Measurements from ENCODE around the gene HGFAC. TPM values are rescaled to one million over a fixed set of nuclear protein-coding genes. Genes with fewer than 3 reads are reported as not detected.
"Not testable (repeated sequence)": the region's sequence is repeated elsewhere in the genome, so short reads cannot be mapped to it uniquely, and the experiment has no call there.

Gene HGFAC
- total and polyA plus RNA-seq, 2 experiments from 2014 or later: not detected

DNA sequence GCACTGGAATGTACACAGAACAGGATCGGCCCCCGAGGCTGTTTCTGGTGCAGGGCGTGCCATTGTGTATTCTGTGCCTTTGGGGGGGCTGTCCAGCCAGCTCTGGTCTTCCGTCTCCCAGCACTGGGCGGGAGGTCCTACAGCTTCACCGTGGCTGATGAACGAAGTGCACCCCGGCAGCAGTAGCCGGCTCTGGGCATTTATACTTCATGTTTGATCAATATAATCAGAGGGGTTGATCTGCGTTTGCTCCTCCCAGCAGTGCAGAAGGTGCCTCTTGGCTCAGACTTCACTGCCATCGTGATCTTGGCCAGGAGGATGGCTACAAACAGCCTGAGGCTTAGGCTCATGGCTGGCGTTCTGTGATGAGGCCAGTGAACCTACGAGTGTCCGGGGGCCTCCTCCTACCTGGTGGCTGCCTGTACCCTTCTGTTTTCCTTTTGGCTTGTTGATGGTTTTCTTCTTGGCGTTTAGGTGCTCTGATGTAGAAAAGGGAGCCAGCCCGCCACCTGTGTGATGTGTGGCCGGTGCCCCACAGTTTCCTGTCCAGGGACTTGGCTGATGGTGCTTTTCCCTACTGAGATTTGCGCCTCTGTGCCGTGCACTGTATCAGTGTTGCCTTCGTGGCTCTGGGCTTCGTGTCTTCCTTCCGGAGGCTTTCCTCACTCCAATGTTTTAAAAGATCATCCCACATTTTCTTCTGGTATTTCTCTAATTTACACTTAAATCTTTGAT lies 31.2 kb upstream of the HGFAC start:
- in situ Hi-C loops (cut with MboI): no loop called here
- DNase-seq: no peak
- H3K36me3 ChIP-seq (ENCODE audit: low read depth): no peaks in the 10 kb centered on the region
- no peaks in the 10 kb centered on the region for H3K9me2 ChIP-seq (ENCODE audit: insufficient read depth)
- 92% methylated on average over 22 of the region's 22 CpGs for WGBS, 2 experiments (ENCODE audit: low coverage in 1 of 2, low lambda C conversion rate in 2 of 2, missing lambda C conversion rate in 2 of 2)
- no peak overlapping the region for H3K9ac ChIP-seq
- TF ChIP-seq EZH2 (IDR thresholded peaks at IDR 0.05; ENCODE audit: insufficient read depth, poor library complexity, severe bottlenecking) (no peak), EZH2phosphoT487 (IDR thresholded peaks at IDR 0.05; ENCODE audit: insufficient read depth, low read depth) (no peak)
- no peaks in the 10 kb centered on the region for H3K9me3 ChIP-seq (ENCODE audit: low read depth)
- H2AFZ ChIP-seq: no peak overlapping the region
- H3K27ac ChIP-seq: no peak overlapping the region
- no peaks in the 10 kb centered on the region for H3K79me2 ChIP-seq (ENCODE audit: insufficient read depth)
- H3K27me3 ChIP-seq (replicated peaks; ENCODE audit: insufficient read depth): no peaks in the 10 kb centered on the region
- no peaks in the 10 kb centered on the region for H3K4me1 ChIP-seq (ENCODE audit: insufficient read depth)
- H3K4me2 ChIP-seq (ENCODE audit: unreplicated experiment): no peak overlapping the region
- H4K20me1 ChIP-seq (ENCODE audit: insufficient read depth): no peaks in the 10 kb centered on the region
- no peaks in the 10 kb centered on the region for H3F3A ChIP-seq (ENCODE audit: insufficient read depth)
- H3K4me3 ChIP-seq: no peak overlapping the region

DNA sequence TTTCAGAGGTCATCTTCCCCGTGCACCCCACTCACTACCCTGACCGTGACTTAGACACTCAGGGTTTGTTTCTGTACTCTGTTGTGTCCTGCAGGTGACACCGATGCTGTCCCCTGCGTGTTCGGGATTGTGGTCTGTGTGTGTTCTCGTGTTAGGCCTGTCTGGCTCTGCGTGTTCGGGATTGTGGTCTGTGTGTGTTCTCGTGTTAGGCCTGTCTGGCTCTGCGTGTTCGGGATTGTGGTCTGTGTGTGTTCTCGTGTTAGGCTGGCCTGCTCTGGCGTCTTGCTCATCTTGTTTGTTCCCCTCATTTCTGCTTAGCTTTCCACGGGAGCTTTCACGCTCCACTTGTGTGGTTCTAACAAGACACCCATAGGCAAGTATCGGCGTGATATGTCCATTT lies 30.6 kb upstream of the HGFAC start:
- H3K9me3 ChIP-seq (ENCODE audit: low read depth); DNase-seq; H3K4me3 ChIP-seq; H3K4me2 ChIP-seq (ENCODE audit: unreplicated experiment); H3K27me3 ChIP-seq (replicated peaks; ENCODE audit: insufficient read depth); H4K20me1 ChIP-seq (ENCODE audit: insufficient read depth); H3K36me3 ChIP-seq (ENCODE audit: low read depth); H3K79me2 ChIP-seq (ENCODE audit: insufficient read depth); H3F3A ChIP-seq (ENCODE audit: insufficient read depth); H3K4me1 ChIP-seq (ENCODE audit: insufficient read depth); H2AFZ ChIP-seq; in situ Hi-C loops (cut with MboI); H3K9ac ChIP-seq; H3K27ac ChIP-seq; H3K9me2 ChIP-seq (ENCODE audit: insufficient read depth): not testable (repeated sequence)
- 97 to 99% methylated on average over 17 of the region's 17 CpGs for WGBS, 2 experiments (ENCODE audit: low coverage in 1 of 2, low lambda C conversion rate in 2 of 2, missing lambda C conversion rate in 2 of 2)

DNA sequence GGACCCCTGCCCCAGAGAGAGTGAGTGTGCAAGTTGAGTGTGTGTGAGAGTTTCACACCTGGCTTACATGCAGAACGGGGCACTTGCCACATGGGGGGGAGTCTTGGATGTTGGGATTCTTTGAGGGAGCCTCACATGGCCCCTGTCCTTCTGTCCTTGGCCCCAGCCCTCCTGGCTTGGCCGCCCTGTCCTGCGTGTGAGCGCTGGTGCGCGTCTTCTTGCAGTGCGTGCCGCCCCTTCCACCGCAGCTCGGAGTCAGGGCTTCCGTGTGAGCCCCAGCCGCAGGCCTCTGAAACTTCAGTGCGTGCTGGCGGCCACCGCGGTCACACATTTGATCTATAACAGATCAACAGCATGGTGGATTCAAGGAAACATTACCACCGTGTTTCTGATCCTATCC lies 30.1 kb upstream of the HGFAC start:
- no peaks in the 10 kb centered on the region for H4K20me1 ChIP-seq (ENCODE audit: insufficient read depth)
- H3K36me3 ChIP-seq (ENCODE audit: low read depth): no peaks in the 10 kb centered on the region
- no peak overlapping the region for H3K4me3 ChIP-seq
- no peak for DNase-seq
- H3K27me3 ChIP-seq (replicated peaks; ENCODE audit: insufficient read depth): no peaks in the 10 kb centered on the region
- no peaks in the 10 kb centered on the region for H3K4me1 ChIP-seq (ENCODE audit: insufficient read depth)
- in situ Hi-C loops (cut with MboI): no loop called here
- H2AFZ ChIP-seq: no peak overlapping the region
- no peaks in the 10 kb centered on the region for H3K79me2 ChIP-seq (ENCODE audit: insufficient read depth)
- no peak overlapping the region for H3K9ac ChIP-seq
- 94 to 95% methylated on average over 17 of the region's 17 CpGs for WGBS, 2 experiments (ENCODE audit: low coverage in 1 of 2, low lambda C conversion rate in 2 of 2, missing lambda C conversion rate in 2 of 2)
- H3K9me3 ChIP-seq (ENCODE audit: low read depth): no peaks in the 10 kb centered on the region
- no peaks in the 10 kb centered on the region for H3K9me2 ChIP-seq (ENCODE audit: insufficient read depth)
- no peak overlapping the region for H3K27ac ChIP-seq
- H3F3A ChIP-seq (ENCODE audit: insufficient read depth): no peaks in the 10 kb centered on the region
- no peak for TF ChIP-seq EZH2 (IDR thresholded peaks at IDR 0.05; ENCODE audit: insufficient read depth, poor library complexity, severe bottlenecking)
- no peak for TF ChIP-seq EZH2phosphoT487 (IDR thresholded peaks at IDR 0.05; ENCODE audit: insufficient read depth, low read depth)
- no peak overlapping the region for H3K4me2 ChIP-seq (ENCODE audit: unreplicated experiment)

DNA sequence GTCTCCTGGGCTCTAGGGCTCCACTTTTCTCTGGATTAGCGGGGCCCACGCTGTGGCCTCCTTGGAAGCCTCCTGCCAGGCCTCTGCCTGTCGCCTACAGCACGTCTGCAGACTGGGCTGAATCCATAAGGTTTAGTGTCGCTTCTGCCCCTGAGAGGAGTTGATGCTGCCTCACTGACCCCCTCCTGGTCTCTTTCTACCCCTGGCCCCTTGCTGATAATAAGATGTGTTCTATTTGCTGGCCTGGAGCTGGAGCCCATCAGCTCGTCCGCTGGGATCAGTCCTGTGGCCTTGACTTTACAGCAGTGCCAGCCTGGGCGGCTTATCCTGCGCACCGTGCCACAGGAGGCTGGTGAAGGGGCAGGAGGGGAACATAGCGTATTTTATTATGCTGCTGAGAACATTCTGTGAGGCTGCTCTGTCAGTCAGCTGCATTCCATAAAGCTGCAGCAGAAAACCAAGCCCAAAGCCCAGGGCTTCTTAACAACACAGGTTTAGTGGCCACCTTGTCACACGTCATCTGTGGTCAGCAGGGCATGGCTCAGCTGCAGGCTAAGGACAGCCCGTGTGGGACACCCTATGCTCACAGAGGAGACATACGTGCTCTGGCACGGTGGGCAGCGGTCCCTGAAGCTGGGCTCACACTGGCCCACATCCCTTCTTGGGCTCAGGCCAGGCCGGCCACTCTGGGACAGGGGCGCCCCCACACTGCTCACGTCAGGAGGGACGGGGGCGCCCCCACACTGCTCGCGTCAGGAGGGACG lies 29.3 kb upstream of the HGFAC start:
- no peak overlapping the region for H3K4me3 ChIP-seq
- H3K36me3 ChIP-seq (ENCODE audit: low read depth): no peaks in the 10 kb centered on the region
- H2AFZ ChIP-seq: no peak overlapping the region
- H3K9ac ChIP-seq: no peak overlapping the region
- TF ChIP-seq EZH2phosphoT487 (IDR thresholded peaks at IDR 0.05; ENCODE audit: insufficient read depth, low read depth) (no peak), EZH2 (IDR thresholded peaks at IDR 0.05; ENCODE audit: insufficient read depth, poor library complexity, severe bottlenecking) (no peak)
- no peak for DNase-seq
- no peaks in the 10 kb centered on the region for H3K79me2 ChIP-seq (ENCODE audit: insufficient read depth)
- no peaks in the 10 kb centered on the region for H3K9me3 ChIP-seq (ENCODE audit: low read depth)
- H3F3A ChIP-seq (ENCODE audit: insufficient read depth): no peaks in the 10 kb centered on the region
- in situ Hi-C loops (cut with MboI): no loop called here
- no peaks in the 10 kb centered on the region for H3K9me2 ChIP-seq (ENCODE audit: insufficient read depth)
- H3K27me3 ChIP-seq (replicated peaks; ENCODE audit: insufficient read depth): no peaks in the 10 kb centered on the region
- no peak overlapping the region for H3K4me2 ChIP-seq (ENCODE audit: unreplicated experiment)
- 93 to 94% methylated on average over 16 to 24 of the region's 24 CpGs for WGBS, 2 experiments (ENCODE audit: low coverage in 1 of 2, low lambda C conversion rate in 2 of 2, missing lambda C conversion rate in 2 of 2)
- no peak overlapping the region for H3K27ac ChIP-seq
- H3K4me1 ChIP-seq (ENCODE audit: insufficient read depth): no peaks in the 10 kb centered on the region
- no peaks in the 10 kb centered on the region for H4K20me1 ChIP-seq (ENCODE audit: insufficient read depth)

Measured in GM23248 (cell line).